Measurements from ENCODE around the gene MYBPHL.

GRCh38 chr1:109296782-109297181 is 10.0 kb downstream of the MYBPHL start:
- TF ChIP-seq CTCF (IDR thresholded peaks at IDR 0.05) (no peak), POLR2A (IDR thresholded peaks at IDR 0.05) (no peak)

Data from right lobe of liver (tissue), 4 donors.